ENCODE measurements around the gene ARSH. TPM values are rescaled to one million over a fixed set of nuclear protein-coding genes. Genes with fewer than 3 reads are reported as not detected.

Gene ARSH
- total and polyA plus RNA-seq, 2 of the 8 experiments (the other 6 are each of a cell fraction or from before 2014, with no cell fraction given), result not detected

- Histone ChIP-seq H2BK120ac (replicated peaks; ENCODE audit: low read depth, low read length) (no peak overlapping the region), H4K5ac (ENCODE audit: insufficient read length, low read depth, low read length) (no peak overlapping the region), H2BK20ac (ENCODE audit: low read length) (no peak overlapping the region), H3K79me2 (ENCODE audit: control insufficient read depth in 1 of 2, insufficient read depth in 2 of 2, low read length in 2 of 2) (no peaks in the 10 kb centered on the region), H3K14ac (ENCODE audit: insufficient read length) (no peak overlapping the region), H3K23me2 (ENCODE audit: low read depth, low read length) (no peaks in the 10 kb centered on the region), H3K4me1 (replicated peaks in 1 of 4; ENCODE audit: control insufficient read depth in 3 of 4, insufficient read depth in 4 of 4, low read length in 3 of 4) (no peaks in the 10 kb centered on the region), H3K4ac (replicated peaks; ENCODE audit: insufficient read length, low read depth, low read length) (no peak overlapping the region), H4K91ac (replicated peaks; ENCODE audit: insufficient read length, low read length) (no peak overlapping the region), H3K18ac (ENCODE audit: extremely low read depth, low read length) (no peak overlapping the region), H2AK5ac (ENCODE audit: low read depth, low read length) (no peak overlapping the region), H4K20me1 (replicated peaks in 1 of 2; ENCODE audit: control insufficient read depth in 1 of 2, insufficient read depth in 2 of 2, low read length in 2 of 2) (no peaks in the 10 kb centered on the region), H2BK12ac (ENCODE audit: low read depth, low read length) (no peak overlapping the region), H3K9me3 (ENCODE audit: insufficient read depth in 2 of 2, low read depth in 1 of 2, low read length in 1 of 2) (0 out of 4 replicates have a peak, but pooled peaks cover 0 to 4% of the 10 kb centered on the region in 2 experiments), H3K36me3 (ENCODE audit: control insufficient read depth in 2 of 4, insufficient read depth in 4 of 4, low read length in 3 of 4) (no peaks in the 10 kb centered on the region), H3K9ac (replicated peaks in 1 of 4; ENCODE audit: extremely low read depth in 1 of 4, low read depth in 3 of 4, low read length in 3 of 4) (no peak overlapping the region), H3K4me2 (ENCODE audit: insufficient read depth in 1 of 2, low read depth in 2 of 2, low read length in 2 of 2) (no peak overlapping the region), H2BK15ac (ENCODE audit: low read length) (no peak overlapping the region), H3K27me3 (replicated peaks in 1 of 4; ENCODE audit: control insufficient read depth in 3 of 4, extremely low read depth in 1 of 4, insufficient read depth in 3 of 4, low read length in 3 of 4) (no peaks in the 10 kb centered on the region), H4K8ac (ENCODE audit: extremely low read depth, insufficient read depth, low read length) (no peak overlapping the region), H3K27ac (ENCODE audit: low read depth, low read length) (no peak overlapping the region), H2BK5ac (ENCODE audit: low read depth, low read length) (no peak overlapping the region), H3K56ac (replicated peaks; ENCODE audit: insufficient read length, low read depth, low read length) (no peak overlapping the region), H2AFZ (ENCODE audit: low read length) (no peak overlapping the region), H3K79me1 (ENCODE audit: low read depth, low read length) (no peaks in the 10 kb centered on the region), H3K23ac (ENCODE audit: insufficient read length) (no peak overlapping the region), H3K4me3 (ENCODE audit: extremely low read depth in 1 of 4, insufficient read depth in 2 of 4, low read depth in 3 of 4, low read length in 4 of 4) (no peak overlapping the region)
- TF ChIP-seq BCL11A (IDR thresholded peaks at IDR 0.05; ENCODE audit: low read depth in 2 of 2, low read length in 2 of 2) (no peak), PHF8 (conservative IDR thresholded peaks at IDR 0.05; ENCODE audit: low read depth, low read length) (no peak), SAP30 (IDR thresholded peaks at IDR 0.05; ENCODE audit: insufficient read depth, insufficient replicate concordance, low read length) (no peak), RBBP5 (IDR thresholded peaks at IDR 0.05; ENCODE audit: borderline replicate concordance, low read depth, low read length) (no peak), ATF2 (IDR thresholded peaks at IDR 0.05; ENCODE audit: low read length) (no peak)
- DNase-seq (ENCODE audit: low read depth in 1 of 2, low spot score in 2 of 2), result no peak
- WGBS, 2 experiments (ENCODE audit: extremely low coverage in 1 of 2, insufficient coverage in 1 of 2, insufficient read length in 1 of 2, insufficient replicate concordance in 2 of 2, low coverage in 1 of 2, low lambda C conversion rate in 2 of 2, missing lambda C conversion rate in 1 of 2), result 86% methylated on average over 2 of the region's 2 CpGs; no CpG with 5 or more reads in 1 of the 2 experiments
- POLR2A ChIA-PET (ENCODE audit: partially characterized antibody), result interaction anchor here (0.6 kb wide), 1 partner anchor 92 kb away, joined by 3 read pairs; no protein-coding TSS in a partner anchor
- FAIRE-seq, result peak; percentile 28
- CTCF ChIA-PET (ENCODE audit: partially characterized antibody), result no interaction called here
These were observed 4.2 kb downstream of the ARSH start for GRCh38 chrX:3010532-3010931.

All from H1 (cell line).